Endothelial cell of umbilical vein (primary cell): ENCODE results near the gene OR2T4. TPM values are rescaled to one million over a fixed set of nuclear protein-coding genes. Genes with fewer than 3 reads are reported as not detected.

ENCODE experiments used
- BruUV-seq: library from RNA; stranded (reverse); fragments of 400-500 nt; replicated peaks from 2 replicates; lab custom pipeline; 2021; lab: Mats Ljungman, UMichigan
- CTCF ChIA-PET: fragments of 300-600, 350-600 bp; sonication (Branson Sonifier 250); formaldehyde crosslinking; loops from one replicate; lab custom pipeline; 2021; ENCODE audit warnings: antibody characterized with exemption, inconsistent platforms; lab: Charles Lee
- POLR2A ChIA-PET: fragments of 300-600, 350-600 bp; sonication (Branson Sonifier 250); formaldehyde crosslinking; loops from one replicate; lab custom pipeline; 2021; ENCODE audit warnings: antibody characterized with exemption, inconsistent platforms; lab: Charles Lee
- DNase-seq: peaks from one replicate; pipeline ENCODE4 v3.0.0-alpha.2; 2011; ENCODE audit warnings: low read depth, low spot score
- FAIRE-seq: peaks from 2 replicates; lab custom pipeline; 2011; peaks lifted over from hg19 to GRCh38; lab: Jason Lieb, UNC
- H2AFZ ChIP-seq: 2 replicates; pipeline ENCODE4 v1.6.0; 2012; ENCODE audit warnings: low read depth, low read length, control low read depth, inconsistent platforms
- H3K27ac ChIP-seq: 2 replicates; pipeline ENCODE4 v1.5.1; 2011; ENCODE audit warnings: low read depth, mild to moderate bottlenecking, control low read depth, low read length, moderate library complexity; ENCODE audit not compliant: insufficient read depth
- H3K27me3 ChIP-seq, 2 experiments: 2 replicates each; pipeline versions ENCODE4 v1.6.0 to v1.6.1; 2011; ENCODE audit warnings: low read length in 2 of 2, mixed read lengths in 1 of 2; ENCODE audit not compliant: control insufficient read depth in 2 of 2, insufficient read depth in 2 of 2
- H3K36me3 ChIP-seq, 2 experiments: 2 replicates in 1 of 2; 3 replicates in 1 of 2; pipeline ENCODE4 v1.5.1; 2011; ENCODE audit warnings: low read length in 2 of 2, mild to moderate bottlenecking in 1 of 2, moderate library complexity in 1 of 2; ENCODE audit not compliant: control insufficient read depth in 2 of 2, insufficient read depth in 2 of 2; ENCODE audit errors: extremely low read depth in 1 of 2
- H3K4me1 ChIP-seq: 3 replicates; pipeline ENCODE4 v1.5.1; 2011; ENCODE audit warnings: mild to moderate bottlenecking, low read length; ENCODE audit not compliant: control insufficient read depth, insufficient read depth; ENCODE audit errors: extremely low read depth
- H3K4me2 ChIP-seq: 2 replicates; pipeline ENCODE4 v1.6.1; 2011; ENCODE audit warnings: low read length, control low read depth, mixed read lengths; ENCODE audit not compliant: insufficient read depth
- H3K4me3 ChIP-seq, 3 experiments: fragments of 200-600 bp in 1 of 3; sonication (generic), shearing (Covaris generic) in 1 of 3; replicated peaks in 1 of 3; 2 replicates each; pipeline ENCODE4 v1.5.1; 2011 to 2016; ENCODE audit warnings: control low read depth in 3 of 3, low read length in 3 of 3, mild to moderate bottlenecking in 2 of 3, inconsistent platforms in 1 of 3, low read depth in 1 of 3, moderate library complexity in 1 of 3; ENCODE audit not compliant: insufficient read depth in 1 of 3
- H3K79me2 ChIP-seq: 2 replicates; pipeline ENCODE4 v1.6.0; 2012; ENCODE audit warnings: low read length, inconsistent platforms; ENCODE audit not compliant: control insufficient read depth, insufficient read depth
- H3K9ac ChIP-seq: replicated peaks from 2 replicates; pipeline ENCODE3; 2011; ENCODE audit warnings: low read length, control low read depth; ENCODE audit not compliant: insufficient read depth; ENCODE audit errors: extremely low read depth
- H3K9me1 ChIP-seq: replicated peaks from 3 replicates; pipeline ENCODE4 v1.6.0; 2011; ENCODE audit warnings: mild to moderate bottlenecking, low read length; ENCODE audit not compliant: control insufficient read depth, insufficient read depth; ENCODE audit errors: extremely low read depth
- H3K9me3 ChIP-seq: replicated peaks from 2 replicates; pipeline ENCODE4 v1.5.1; 2012; ENCODE audit warnings: low read length, inconsistent platforms; ENCODE audit not compliant: control insufficient read depth, insufficient read depth
- H4K20me1 ChIP-seq: replicated peaks from 2 replicates; pipeline ENCODE3; 2011; ENCODE audit warnings: mild to moderate bottlenecking, low read length; ENCODE audit not compliant: control insufficient read depth, insufficient read depth; ENCODE audit errors: extremely low read depth
- EZH2 ChIP-seq: IDR thresholded peaks from 2 replicates; pipeline ENCODE4 v1.6.1; 2012; ENCODE audit warnings: borderline replicate concordance, low read depth, mild to moderate bottlenecking, moderate library complexity, low read length, inconsistent platforms; ENCODE audit not compliant: severe bottlenecking
- FOS ChIP-seq: IDR thresholded peaks from 2 replicates; pipeline ENCODE4 v1.6.1; 2011; ENCODE audit warnings: mild to moderate bottlenecking, low read length, moderate library complexity, borderline replicate concordance; ENCODE audit not compliant: insufficient read depth
- GATA2 ChIP-seq: IDR thresholded peaks from 2 replicates; pipeline ENCODE4 v1.7.0; 2011; ENCODE audit warnings: low read depth, mild to moderate bottlenecking, moderate library complexity, mixed read lengths, low read length; ENCODE audit not compliant: insufficient read length, insufficient read depth
- JUN ChIP-seq: IDR thresholded peaks from 2 replicates; pipeline ENCODE4 v1.6.1; 2011; ENCODE audit warnings: borderline replicate concordance, low read depth; ENCODE audit not compliant: insufficient read length, insufficient read depth
- MAX ChIP-seq: IDR thresholded peaks from 2 replicates; pipeline ENCODE4 v1.6.1; 2011; ENCODE audit not compliant: insufficient read depth, insufficient read length
- MYC ChIP-seq: IDR thresholded peaks from one replicate; pipeline ENCODE4 v1.6.1; 2011; ENCODE audit warnings: mild to moderate bottlenecking, low read depth, low read length
- POLR2A ChIP-seq: IDR thresholded peaks from 2 replicates; pipeline ENCODE4 v1.6.1; 2012; ENCODE audit warnings: low read depth, mild to moderate bottlenecking, control low read depth, low read length
- POLR2AphosphoS5 ChIP-seq: IDR thresholded peaks from 2 replicates; pipeline ENCODE4 v1.6.1; 2012; ENCODE audit warnings: low read depth, mild to moderate bottlenecking, control low read depth, low read length, moderate library complexity; ENCODE audit not compliant: insufficient read depth
- dilution Hi-C: fragments of 300-500 bp; cut with MboI; formaldehyde crosslinking; loops from one replicate; pipeline ENCODE4 v1.15.0; 2019; ENCODE audit warnings: low sequenced_read_pairs; ENCODE audit not compliant: extremely low pct_ligation_motif_present
- intact Hi-C: fragments of 100-400 bp; cut with micrococcal nuclease; formaldehyde crosslinking; loops from one replicate; pipeline ENCODE4 v1.10.0; 2022
- polyA plus RNA-seq, 4 experiments: library from polyadenylated mRNA; depleted of rRNA in 3 of 4; stranded (reverse) in 3 of 4; unstranded in 1 of 4; fragments of >200 nt; gene quantifications; 2 replicates each; pipeline versions ENCODE4 v1.2.1 to v1.2.3, GENCODE V29; 2011 to 2012; ENCODE audit warnings: missing spikeins in 1 of 4
- total RNA-seq: library from RNA; stranded (reverse); gene quantifications from 2 replicates; pipeline ENCODE4 v1.2.3, GENCODE V29; 2021
- TF ChIP-seq, protein P1 (sequence below), 2 donors: IDR thresholded peaks; 1 replicate in 1 of 2; 2 replicates in 1 of 2; pipeline ENCODE4 v1.5.1; 2011; ENCODE audit warnings: low read length in 2 of 2, mild to moderate bottlenecking in 2 of 2, moderate library complexity in 2 of 2, control low read depth in 1 of 2, inconsistent platforms in 1 of 2, low read depth in 1 of 2; ENCODE audit not compliant: insufficient read depth in 1 of 2; ENCODE audit errors: extremely low read depth in 1 of 2

Gene OR2T4
- total and polyA plus RNA-seq, 2 donors (not counting 3 experiments of a cell fraction or from before 2014, with no cell fraction given) = not detected

DNA sequence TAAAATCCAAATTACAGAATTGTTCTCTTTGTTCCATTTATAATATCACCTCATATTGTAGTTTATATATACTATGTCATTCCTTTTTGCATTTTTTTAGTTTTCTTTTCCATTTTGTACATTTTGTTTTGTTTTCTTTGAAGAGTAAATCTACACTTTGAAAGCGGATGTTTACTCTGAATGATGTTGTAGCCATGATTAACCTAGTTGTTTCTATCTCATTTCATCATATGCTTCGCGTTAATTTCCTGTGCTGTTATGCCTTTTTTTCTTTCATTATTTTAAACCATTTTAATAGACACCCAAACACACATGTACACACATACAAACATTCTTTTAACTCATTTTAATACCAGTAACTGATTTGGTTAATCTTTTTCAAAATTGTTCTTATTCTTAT, 19.4 kb downstream of the OR2T4 start:
- no peak overlapping the region for H2AFZ ChIP-seq
- no peak overlapping the region for H3K4me3 ChIP-seq
- CTCF ChIA-PET = no interaction called here
- TF ChIP-seq, protein P1, sequence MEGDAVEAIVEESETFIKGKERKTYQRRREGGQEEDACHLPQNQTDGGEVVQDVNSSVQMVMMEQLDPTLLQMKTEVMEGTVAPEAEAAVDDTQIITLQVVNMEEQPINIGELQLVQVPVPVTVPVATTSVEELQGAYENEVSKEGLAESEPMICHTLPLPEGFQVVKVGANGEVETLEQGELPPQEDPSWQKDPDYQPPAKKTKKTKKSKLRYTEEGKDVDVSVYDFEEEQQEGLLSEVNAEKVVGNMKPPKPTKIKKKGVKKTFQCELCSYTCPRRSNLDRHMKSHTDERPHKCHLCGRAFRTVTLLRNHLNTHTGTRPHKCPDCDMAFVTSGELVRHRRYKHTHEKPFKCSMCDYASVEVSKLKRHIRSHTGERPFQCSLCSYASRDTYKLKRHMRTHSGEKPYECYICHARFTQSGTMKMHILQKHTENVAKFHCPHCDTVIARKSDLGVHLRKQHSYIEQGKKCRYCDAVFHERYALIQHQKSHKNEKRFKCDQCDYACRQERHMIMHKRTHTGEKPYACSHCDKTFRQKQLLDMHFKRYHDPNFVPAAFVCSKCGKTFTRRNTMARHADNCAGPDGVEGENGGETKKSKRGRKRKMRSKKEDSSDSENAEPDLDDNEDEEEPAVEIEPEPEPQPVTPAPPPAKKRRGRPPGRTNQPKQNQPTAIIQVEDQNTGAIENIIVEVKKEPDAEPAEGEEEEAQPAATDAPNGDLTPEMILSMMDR (IDR thresholded peaks at IDR 0.05; ENCODE audit: extremely low read depth in 1 of 2, insufficient read depth in 1 of 2, low read depth in 1 of 2, low read length in 2 of 2) = no peak
- TF ChIP-seq GATA2 (no peak), FOS (no peak), POLR2A (no peak), POLR2AphosphoS5 (no peak), MAX (no peak), MYC (no peak), EZH2 (no peak), JUN (no peak)
- no peaks in the 10 kb centered on the region for H3K9me3 ChIP-seq
- no TSS peak for BruUV-seq
- H3K36me3 ChIP-seq = no peaks in the 10 kb centered on the region
- intact Hi-C loops = no loop called here
- no peaks in the 10 kb centered on the region for H3K9me1 ChIP-seq
- POLR2A ChIA-PET = no interaction called here
- no peaks in the 10 kb centered on the region for H4K20me1 ChIP-seq
- no peak overlapping the region for H3K4me2 ChIP-seq
- no peak overlapping the region for H3K27ac ChIP-seq
- H3K4me1 ChIP-seq = no peaks in the 10 kb centered on the region
- H3K79me2 ChIP-seq = no peaks in the 10 kb centered on the region
- dilution Hi-C loops = no loop called here
- no peaks in the 10 kb centered on the region for H3K27me3 ChIP-seq
- no peak for FAIRE-seq
- H3K9ac ChIP-seq = no peak overlapping the region
- DNase-seq = no peak
